ENCODE measurements around the gene CTNNB1. TPM values are rescaled to one million over a fixed set of nuclear protein-coding genes. Genes with fewer than 3 reads are reported as not detected.

The CTNNB1 gene
- total and polyA plus RNA-seq, 2 of the 8 experiments (the other 6 are each of a cell fraction or from before 2014, with no cell fraction given) = 356 to 579 TPM

- Histone ChIP-seq H3K4me3 (ENCODE audit: extremely low read depth in 1 of 4, insufficient read depth in 2 of 4, low read depth in 3 of 4, low read length in 4 of 4) (no peak overlapping the region), H3K9ac (replicated peaks in 1 of 4; ENCODE audit: extremely low read depth in 1 of 4, low read depth in 3 of 4, low read length in 3 of 4) (no peak overlapping the region), H3K27ac (ENCODE audit: low read depth, low read length) (no peak overlapping the region), H3K14ac (ENCODE audit: insufficient read length) (no peak overlapping the region), H3K79me1 (ENCODE audit: low read depth, low read length) (no peaks in the 10 kb centered on the region), H3K4ac (replicated peaks; ENCODE audit: insufficient read length, low read depth, low read length) (no peak overlapping the region), H2BK20ac (ENCODE audit: low read length) (no peak overlapping the region), H3K9me3 (ENCODE audit: insufficient read depth in 2 of 2, low read depth in 1 of 2, low read length in 1 of 2) (no peaks in the 10 kb centered on the region), H3K4me1 (replicated peaks in 1 of 4; ENCODE audit: control insufficient read depth in 3 of 4, insufficient read depth in 4 of 4, low read length in 3 of 4) (peaks cover 0 to 3% (median 0%) of the 10 kb centered on the region in 4 experiments; a peak in 2 of 7 replicates), H3K23ac (ENCODE audit: insufficient read length) (no peak overlapping the region), H2BK120ac (replicated peaks; ENCODE audit: low read depth, low read length) (no peak overlapping the region), H4K20me1 (replicated peaks in 1 of 2; ENCODE audit: control insufficient read depth in 1 of 2, insufficient read depth in 2 of 2, low read length in 2 of 2) (no peaks in the 10 kb centered on the region), H4K8ac (ENCODE audit: extremely low read depth, insufficient read depth, low read length) (no peak overlapping the region), H2BK5ac (ENCODE audit: low read depth, low read length) (no peak overlapping the region), H2BK12ac (ENCODE audit: low read depth, low read length) (no peak overlapping the region), H3K27me3 (replicated peaks in 1 of 4; ENCODE audit: control insufficient read depth in 3 of 4, extremely low read depth in 1 of 4, insufficient read depth in 3 of 4, low read length in 3 of 4) (no peaks in the 10 kb centered on the region), H3K4me2 (ENCODE audit: insufficient read depth in 1 of 2, low read depth in 2 of 2, low read length in 2 of 2) (no peak overlapping the region), H2AFZ (ENCODE audit: low read length) (no peak overlapping the region), H3K18ac (ENCODE audit: extremely low read depth, low read length) (no peak overlapping the region), H3K79me2 (ENCODE audit: control insufficient read depth in 1 of 2, insufficient read depth in 2 of 2, low read length in 2 of 2) (no peaks in the 10 kb centered on the region), H4K91ac (replicated peaks; ENCODE audit: insufficient read length, low read length) (no peak overlapping the region), H2BK15ac (ENCODE audit: low read length) (no peak overlapping the region), H3K56ac (replicated peaks; ENCODE audit: insufficient read length, low read depth, low read length) (no peak overlapping the region), H3K36me3 (ENCODE audit: control insufficient read depth in 2 of 4, insufficient read depth in 4 of 4, low read length in 3 of 4) (no peaks in the 10 kb centered on the region), H4K5ac (ENCODE audit: insufficient read length, low read depth, low read length) (no peak overlapping the region), H2AK5ac (ENCODE audit: low read depth, low read length) (no peak overlapping the region), H3K23me2 (ENCODE audit: low read depth, low read length) (no peaks in the 10 kb centered on the region)
- POLR2A ChIA-PET (ENCODE audit: partially characterized antibody) = interaction anchor here (0.6 to 1.3 kb wide), 2 partner anchors 9 to 46 kb away, joined by 3 read pairs; no protein-coding TSS in a partner anchor
- no peak for DNase-seq (ENCODE audit: low read depth in 1 of 2, low spot score in 2 of 2)
- FAIRE-seq = no peak
- CTCF ChIA-PET (ENCODE audit: partially characterized antibody) = no interaction called here
- WGBS, 2 experiments (ENCODE audit: extremely low coverage in 1 of 2, insufficient coverage in 1 of 2, insufficient read length in 1 of 2, insufficient replicate concordance in 2 of 2, low coverage in 1 of 2, low lambda C conversion rate in 2 of 2, missing lambda C conversion rate in 1 of 2) = 87% methylated on average over 2 of the region's 2 CpGs; no CpG with 5 or more reads in 1 of the 2 experiments
- TF ChIP-seq POU5F1 (IDR thresholded peaks at IDR 0.05; ENCODE audit: low read depth, low read length) (no peak), CHD2 (IDR thresholded peaks at IDR 0.05; ENCODE audit: low read length) (no peak), CHD1 (IDR thresholded peaks at IDR 0.05; ENCODE audit: low read depth, low read length) (no peak), RFX5 (IDR thresholded peaks at IDR 0.05; ENCODE audit: borderline replicate concordance, low read depth, low read length) (no peak), ASH2L (IDR thresholded peaks at IDR 0.05; ENCODE audit: low read length) (no peak), RNF2 (IDR thresholded peaks at IDR 0.05; ENCODE audit: borderline replicate concordance, low read depth, low read length, missing control alignments, poor library complexity, severe bottlenecking) (no peak)
Measured at GRCh38 chr3:41250825-41251224, 51.5 kb downstream of the CTNNB1 start.

Measured in H1 (cell line).